Vagina (tissue), 2 donors: ENCODE measurements around the gene HSD11B1.

Experiments used
- POLR2AphosphoS5 ChIP-seq, 2 donors: sonication (generic); formaldehyde crosslinking; IDR thresholded peaks; one replicate each; pipeline ENCODE4 v1.9.0; 2017; ENCODE audit warnings: antibody characterized with exemption in 2 of 2, mild to moderate bottlenecking in 2 of 2, low read depth in 1 of 2; ENCODE audit not compliant: insufficient read depth in 1 of 2
- TF ChIP-seq, protein P1 (sequence below), 3 experiments: fragments of 450-650 bp in 2 of 3; fragments of 200-600 bp in 1 of 3; sonication (generic) in 1 of 3; IDR thresholded peaks; one replicate each; pipeline ENCODE4 v1.5.1; 2017 to 2019; ENCODE audit warnings: antibody characterized with exemption in 3 of 3, mild to moderate bottlenecking in 2 of 3, moderate library complexity in 2 of 3

DNA sequence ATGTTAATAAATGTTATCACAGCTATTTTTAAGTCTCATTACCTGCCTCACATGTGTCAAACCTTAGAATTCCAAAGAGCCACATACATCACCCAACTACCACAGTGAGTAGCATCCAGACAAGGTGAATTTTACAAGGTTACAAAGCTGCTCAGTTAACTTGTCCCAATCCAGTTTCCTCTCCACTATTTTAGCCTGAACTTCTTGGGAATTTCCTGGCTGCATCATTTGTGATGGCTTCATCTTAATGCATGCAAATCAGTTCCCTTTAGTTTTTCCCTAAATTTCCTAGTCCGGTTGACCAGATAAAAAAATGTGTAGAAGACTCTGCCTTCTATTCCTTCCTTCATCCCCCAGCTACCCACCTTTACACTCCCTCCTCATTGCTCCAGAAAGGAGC is 50.6 kb downstream of the HSD11B1 start:
- no peak for TF ChIP-seq POLR2AphosphoS5 (IDR thresholded peaks at IDR 0.05; ENCODE audit: insufficient read depth in 1 of 2, low read depth in 1 of 2)
- TF ChIP-seq, protein P1, sequence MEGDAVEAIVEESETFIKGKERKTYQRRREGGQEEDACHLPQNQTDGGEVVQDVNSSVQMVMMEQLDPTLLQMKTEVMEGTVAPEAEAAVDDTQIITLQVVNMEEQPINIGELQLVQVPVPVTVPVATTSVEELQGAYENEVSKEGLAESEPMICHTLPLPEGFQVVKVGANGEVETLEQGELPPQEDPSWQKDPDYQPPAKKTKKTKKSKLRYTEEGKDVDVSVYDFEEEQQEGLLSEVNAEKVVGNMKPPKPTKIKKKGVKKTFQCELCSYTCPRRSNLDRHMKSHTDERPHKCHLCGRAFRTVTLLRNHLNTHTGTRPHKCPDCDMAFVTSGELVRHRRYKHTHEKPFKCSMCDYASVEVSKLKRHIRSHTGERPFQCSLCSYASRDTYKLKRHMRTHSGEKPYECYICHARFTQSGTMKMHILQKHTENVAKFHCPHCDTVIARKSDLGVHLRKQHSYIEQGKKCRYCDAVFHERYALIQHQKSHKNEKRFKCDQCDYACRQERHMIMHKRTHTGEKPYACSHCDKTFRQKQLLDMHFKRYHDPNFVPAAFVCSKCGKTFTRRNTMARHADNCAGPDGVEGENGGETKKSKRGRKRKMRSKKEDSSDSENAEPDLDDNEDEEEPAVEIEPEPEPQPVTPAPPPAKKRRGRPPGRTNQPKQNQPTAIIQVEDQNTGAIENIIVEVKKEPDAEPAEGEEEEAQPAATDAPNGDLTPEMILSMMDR (IDR thresholded peaks at IDR 0.05), result no peak
